GM18907 (cell line): Measurements from ENCODE around the gene NIPSNAP3A.

Experiments used
- ATAC-seq: cut with Tn5 transposase; IDR thresholded peaks from one replicate; pipeline ENCODE4 v1.9.1; 2021; ENCODE audit warnings: mild to moderate bottlenecking, moderate library complexity; ENCODE audit not compliant: unreplicated experiment

NIPSNAP3A gene

GRCh38 chr9:104805441-104805840 is 58.0 kb downstream of the NIPSNAP3A start:
- no peak for ATAC-seq

- ATAC-seq = no peak
Measured at GRCh38 chr9:104808035-104808614, 60.6 kb downstream of the NIPSNAP3A start.
